Measurements from ENCODE around the gene LRRC8E.

The LRRC8E gene

DNA sequence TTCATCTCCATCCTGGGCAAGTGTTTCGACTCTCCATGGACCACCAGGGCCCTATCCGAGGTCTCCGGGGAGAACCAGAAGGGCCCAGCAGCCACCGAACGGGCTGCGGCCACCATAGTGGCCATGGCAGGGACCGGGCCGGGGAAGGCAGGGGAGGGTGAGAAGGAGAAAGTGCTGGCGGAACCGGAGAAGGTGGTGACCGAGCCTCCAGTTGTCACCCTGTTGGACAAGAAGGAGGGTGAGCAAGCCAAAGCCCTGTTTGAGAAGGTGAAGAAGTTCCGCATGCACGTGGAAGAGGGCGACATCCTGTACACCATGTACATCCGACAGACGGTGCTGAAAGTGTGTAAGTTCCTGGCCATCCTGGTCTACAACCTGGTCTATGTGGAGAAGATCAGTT is 10.7 kb downstream of the LRRC8E start:
- DNase-seq (ENCODE audit: low read depth) = no peak
- in situ Hi-C loops (cut with HindIII; ENCODE audit: low sequenced_read_pairs) = no loop called here
- H3K4me3 ChIP-seq (ENCODE audit: low read depth, low read length) = no peak overlapping the region
- TF ChIP-seq, protein P1, sequence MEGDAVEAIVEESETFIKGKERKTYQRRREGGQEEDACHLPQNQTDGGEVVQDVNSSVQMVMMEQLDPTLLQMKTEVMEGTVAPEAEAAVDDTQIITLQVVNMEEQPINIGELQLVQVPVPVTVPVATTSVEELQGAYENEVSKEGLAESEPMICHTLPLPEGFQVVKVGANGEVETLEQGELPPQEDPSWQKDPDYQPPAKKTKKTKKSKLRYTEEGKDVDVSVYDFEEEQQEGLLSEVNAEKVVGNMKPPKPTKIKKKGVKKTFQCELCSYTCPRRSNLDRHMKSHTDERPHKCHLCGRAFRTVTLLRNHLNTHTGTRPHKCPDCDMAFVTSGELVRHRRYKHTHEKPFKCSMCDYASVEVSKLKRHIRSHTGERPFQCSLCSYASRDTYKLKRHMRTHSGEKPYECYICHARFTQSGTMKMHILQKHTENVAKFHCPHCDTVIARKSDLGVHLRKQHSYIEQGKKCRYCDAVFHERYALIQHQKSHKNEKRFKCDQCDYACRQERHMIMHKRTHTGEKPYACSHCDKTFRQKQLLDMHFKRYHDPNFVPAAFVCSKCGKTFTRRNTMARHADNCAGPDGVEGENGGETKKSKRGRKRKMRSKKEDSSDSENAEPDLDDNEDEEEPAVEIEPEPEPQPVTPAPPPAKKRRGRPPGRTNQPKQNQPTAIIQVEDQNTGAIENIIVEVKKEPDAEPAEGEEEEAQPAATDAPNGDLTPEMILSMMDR (IDR thresholded peaks at IDR 0.05; ENCODE audit: low read depth, low read length, missing control alignments) = no peak

DNA sequence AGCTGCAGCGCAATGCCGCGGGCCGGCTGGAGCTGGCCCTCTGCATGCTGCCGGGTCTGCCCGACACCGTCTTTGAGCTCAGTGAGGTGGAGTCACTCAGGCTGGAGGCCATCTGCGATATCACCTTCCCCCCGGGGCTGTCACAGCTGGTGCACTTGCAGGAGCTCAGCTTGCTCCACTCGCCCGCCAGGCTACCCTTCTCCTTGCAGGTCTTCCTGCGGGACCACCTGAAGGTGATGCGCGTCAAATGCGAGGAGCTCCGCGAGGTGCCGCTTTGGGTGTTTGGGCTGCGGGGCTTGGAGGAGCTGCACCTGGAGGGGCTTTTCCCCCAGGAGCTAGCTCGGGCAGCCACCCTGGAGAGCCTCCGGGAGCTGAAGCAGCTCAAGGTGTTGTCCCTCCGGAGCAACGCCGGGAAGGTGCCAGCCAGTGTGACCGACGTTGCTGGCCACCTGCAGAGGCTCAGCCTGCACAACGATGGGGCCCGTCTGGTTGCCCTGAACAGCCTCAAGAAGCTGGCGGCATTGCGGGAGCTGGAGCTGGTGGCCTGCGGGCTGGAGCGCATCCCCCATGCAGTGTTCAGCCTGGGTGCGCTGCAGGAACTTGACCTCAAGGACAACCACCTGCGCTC is 11.6 kb downstream of the LRRC8E start:
- TF ChIP-seq, protein P1 (IDR thresholded peaks at IDR 0.05; ENCODE audit: low read depth, low read length, missing control alignments) = no peak
- in situ Hi-C loops (cut with HindIII; ENCODE audit: low sequenced_read_pairs) = no loop called here
- H3K4me3 ChIP-seq (ENCODE audit: low read depth, low read length) = no peak overlapping the region
- DNase-seq (ENCODE audit: low read depth) = no peak

DNA sequence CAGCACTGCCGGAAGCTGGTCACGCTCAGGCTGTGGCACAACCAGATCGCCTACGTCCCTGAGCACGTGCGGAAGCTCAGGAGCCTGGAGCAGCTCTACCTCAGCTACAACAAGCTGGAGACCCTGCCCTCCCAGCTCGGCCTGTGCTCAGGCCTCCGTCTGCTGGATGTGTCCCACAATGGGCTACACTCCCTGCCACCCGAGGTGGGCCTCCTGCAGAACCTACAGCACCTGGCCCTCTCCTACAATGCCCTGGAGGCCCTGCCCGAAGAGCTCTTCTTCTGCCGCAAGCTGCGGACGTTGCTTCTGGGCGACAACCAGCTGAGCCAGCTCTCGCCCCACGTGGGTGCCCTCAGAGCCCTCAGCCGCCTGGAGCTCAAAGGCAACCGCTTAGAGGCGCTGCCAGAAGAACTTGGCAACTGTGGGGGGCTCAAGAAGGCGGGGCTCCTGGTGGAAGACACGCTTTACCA is 12.1 kb downstream of the LRRC8E start:
- in situ Hi-C loops (cut with HindIII; ENCODE audit: low sequenced_read_pairs) = no loop called here
- H3K4me3 ChIP-seq (ENCODE audit: low read depth, low read length) = no peak overlapping the region
- no peak for DNase-seq (ENCODE audit: low read depth)
- TF ChIP-seq, protein P1 (IDR thresholded peaks at IDR 0.05; ENCODE audit: low read depth, low read length, missing control alignments) = no peak

DNA sequence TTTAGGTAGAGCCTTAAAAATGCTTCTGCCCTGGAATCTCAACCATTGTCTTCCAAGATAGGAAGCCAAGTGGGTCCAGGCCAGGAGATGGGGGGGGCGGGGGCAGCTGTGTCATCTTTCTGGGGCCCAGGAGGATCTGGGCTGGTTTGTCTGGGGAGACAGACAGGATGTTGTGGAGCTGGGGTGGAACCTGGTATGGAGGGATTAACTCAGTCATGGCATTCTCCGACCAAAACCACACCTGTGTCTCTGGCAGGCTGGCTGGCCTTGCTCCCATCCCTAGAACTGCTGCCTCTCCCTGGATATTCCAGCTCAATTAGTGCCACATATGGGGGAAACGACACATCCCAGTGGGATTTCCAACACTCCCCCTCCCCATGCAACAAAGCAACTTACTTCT is 12.6 kb downstream of the LRRC8E start:
- TF ChIP-seq, protein P1 (IDR thresholded peaks at IDR 0.05; ENCODE audit: low read depth, low read length, missing control alignments) = no peak
- no peak overlapping the region for H3K4me3 ChIP-seq (ENCODE audit: low read depth, low read length)
- in situ Hi-C loops (cut with HindIII; ENCODE audit: low sequenced_read_pairs) = no loop called here
- DNase-seq (ENCODE audit: low read depth) = no peak

DNA sequence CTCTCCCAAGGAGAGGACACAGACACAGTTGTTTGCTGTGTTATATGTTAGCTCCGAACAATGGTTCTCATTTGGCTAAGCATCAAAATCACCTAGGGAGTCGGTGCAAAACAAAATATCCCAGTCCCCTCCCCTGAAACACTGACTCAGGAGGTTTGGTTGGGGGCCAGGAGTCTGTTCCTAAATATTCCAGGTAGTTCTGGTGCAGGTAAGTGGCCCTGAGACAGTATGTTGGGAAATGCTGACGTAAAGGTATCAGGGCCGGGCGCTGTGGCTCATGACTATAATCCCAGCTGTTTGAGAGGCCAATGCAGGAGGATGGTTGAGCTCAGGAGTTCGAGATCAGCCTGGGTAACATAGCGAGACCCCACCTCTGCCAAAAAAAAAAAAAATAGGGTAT is 13.0 kb downstream of the LRRC8E start:
- DNase-seq (ENCODE audit: low read depth) = no peak
- in situ Hi-C loops (cut with HindIII; ENCODE audit: low sequenced_read_pairs) = no loop called here
- TF ChIP-seq, protein P1 (IDR thresholded peaks at IDR 0.05; ENCODE audit: low read depth, low read length, missing control alignments) = no peak
- no peak overlapping the region for H3K4me3 ChIP-seq (ENCODE audit: low read depth, low read length)

DNA sequence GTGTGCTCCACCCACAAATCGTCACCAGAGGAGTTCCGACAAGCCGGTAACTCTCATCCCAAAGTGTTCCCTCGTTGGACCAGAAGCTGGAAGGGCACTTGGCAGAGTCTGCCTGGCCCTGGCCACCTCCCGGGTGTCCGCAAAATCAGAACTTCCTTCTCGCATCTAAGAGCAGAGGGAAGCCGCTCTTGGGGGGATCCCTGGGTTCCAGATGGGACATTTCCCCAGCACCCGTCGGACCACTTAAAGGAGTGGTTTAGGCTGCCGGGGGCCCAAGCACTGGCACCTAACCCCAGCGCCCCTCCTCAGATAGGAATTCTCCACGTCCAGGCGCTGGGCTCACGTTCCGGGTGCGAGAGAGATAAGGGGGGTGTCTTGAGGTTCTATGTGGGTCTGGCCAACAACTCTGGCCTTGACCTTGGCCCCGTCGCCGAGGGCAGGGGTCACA is 14.5 kb downstream of the LRRC8E start:
- TF ChIP-seq, protein P1 (IDR thresholded peaks at IDR 0.05; ENCODE audit: low read depth, low read length, missing control alignments) = no peak
- in situ Hi-C loops (cut with HindIII; ENCODE audit: low sequenced_read_pairs) = no loop called here
- DNase-seq (ENCODE audit: low read depth) = no peak
- peak overlapping the region; percentile 67 for H3K4me3 ChIP-seq (ENCODE audit: low read depth, low read length)

Data from astrocyte of the cerebellum (primary cell).